Fibroblast of lung (primary cell): ENCODE results near the gene CFAP58. TPM values are rescaled to one million over a fixed set of nuclear protein-coding genes. Genes with fewer than 3 reads are reported as not detected.

Source experiments
- DNase-seq, 2 donors: peaks; one replicate each; pipeline versions ENCODE4 v3.0.0 to v3.0.0-alpha.2; 2010; ENCODE audit warnings: low read depth in 2 of 2
- H2AFZ ChIP-seq: 2 replicates; pipeline ENCODE4 v1.5.1; 2012; ENCODE audit warnings: low read length, control low read depth, inconsistent platforms
- H3K27ac ChIP-seq: 2 replicates; pipeline ENCODE4 v1.5.1; 2011; ENCODE audit warnings: low read length, control low read depth; ENCODE audit not compliant: insufficient read depth
- H3K27me3 ChIP-seq: 2 replicates; pipeline ENCODE4 v1.5.1; 2011; ENCODE audit warnings: mild to moderate bottlenecking, low read length; ENCODE audit not compliant: control insufficient read depth, insufficient read depth
- H3K36me3 ChIP-seq: 2 replicates; pipeline ENCODE4 v1.5.1; 2011; ENCODE audit warnings: low read length; ENCODE audit not compliant: control insufficient read depth, insufficient read depth
- H3K4me1 ChIP-seq: 2 replicates; pipeline ENCODE4 v1.5.1; 2011; ENCODE audit warnings: low read length; ENCODE audit not compliant: control insufficient read depth, insufficient read depth; ENCODE audit errors: extremely low read depth
- H3K4me2 ChIP-seq: 2 replicates; pipeline ENCODE4 v1.5.1; 2011; ENCODE audit warnings: low read length, control low read depth; ENCODE audit not compliant: insufficient read depth; ENCODE audit errors: extremely low read depth
- H3K4me3 ChIP-seq, 4 experiments: fragments of 200-600 bp in 1 of 4; sonication (generic) in 1 of 4; replicated peaks in 1 of 4; 2 replicates each; pipeline ENCODE4 v1.5.1; 2011 to 2016; ENCODE audit warnings: low read length in 4 of 4, low read depth in 3 of 4, mild to moderate bottlenecking in 3 of 4, control low read depth in 2 of 4, inconsistent platforms in 1 of 4, mixed read lengths in 1 of 4; ENCODE audit not compliant: insufficient read depth in 1 of 4; ENCODE audit errors: control extremely low read depth in 1 of 4
- H3K79me2 ChIP-seq: 2 replicates; pipeline ENCODE4 v1.5.1; 2012; ENCODE audit warnings: mild to moderate bottlenecking, low read length, inconsistent platforms; ENCODE audit not compliant: control insufficient read depth, insufficient read depth
- H3K9ac ChIP-seq: 2 replicates; pipeline ENCODE4 v1.5.1; 2011; ENCODE audit warnings: mild to moderate bottlenecking, low read length, control low read depth; ENCODE audit not compliant: insufficient read depth
- H3K9me3 ChIP-seq: 2 replicates; pipeline ENCODE4 v1.5.1; 2012; ENCODE audit warnings: low read depth, low read length; ENCODE audit not compliant: control insufficient read depth, insufficient read depth
- H4K20me1 ChIP-seq: 2 replicates; pipeline ENCODE4 v1.5.1; 2011; ENCODE audit warnings: low read length; ENCODE audit not compliant: control insufficient read depth, insufficient read depth; ENCODE audit errors: extremely low read depth
- CTCF ChIP-seq, 2 donors: IDR thresholded peaks in 1 of 2; conservative IDR thresholded peaks in 1 of 2; 1 replicate in 1 of 2; 2 replicates in 1 of 2; pipeline ENCODE4 v1.5.1; 2011 to 2012; ENCODE audit warnings: low read length in 2 of 2, control low read depth in 1 of 2, inconsistent platforms in 1 of 2, low read depth in 1 of 2, mild to moderate bottlenecking in 1 of 2
- EZH2 ChIP-seq: IDR thresholded peaks from 2 replicates; pipeline ENCODE4 v1.5.1; 2012; ENCODE audit warnings: low read length, control low read depth, mild to moderate bottlenecking; ENCODE audit errors: missing control alignments
- polyA plus RNA-seq, 2 donors: library from polyadenylated mRNA; depleted of rRNA in 1 of 2; stranded (reverse) in 1 of 2; unstranded in 1 of 2; fragments of >200 nt; gene quantifications; 2 replicates each; pipeline ENCODE4 v1.2.1, GENCODE V29; 2011 to 2012; ENCODE audit warnings: missing spikeins in 1 of 2
- total RNA-seq: library from RNA; depleted of rRNA; stranded (reverse); fragments of >200 nt; gene quantifications from 2 replicates; pipeline ENCODE4 v1.2.1, GENCODE V29; 2014

CFAP58 gene
- total and polyA plus RNA-seq, 2 donors (not counting 1 experiment from before 2014, with no cell fraction given) = 0.33 to 0.42 TPM

- no peaks in the 10 kb centered on the region for H3K36me3 ChIP-seq
- H3K4me1 ChIP-seq = peaks cover 18% of the 10 kb centered on the region
- peaks cover 31% of the 10 kb centered on the region for H3K79me2 ChIP-seq
- no peak overlapping the region for H3K9ac ChIP-seq
- no peaks in the 10 kb centered on the region for H3K27me3 ChIP-seq
- peak overlapping the region in 1 of 4 experiments; percentile 93 for H3K4me3 ChIP-seq
- no peak for DNase-seq
- no peak overlapping the region for H2AFZ ChIP-seq
- TF ChIP-seq EZH2 (no peak), CTCF (conservative IDR thresholded peaks at IDR 0.05 in 1 of 2, IDR thresholded peaks at IDR 0.05 in 1 of 2; ENCODE audit: low read depth in 1 of 2, low read length in 2 of 2) (no peak)
- H4K20me1 ChIP-seq = no peaks in the 10 kb centered on the region
- H3K27ac ChIP-seq = peak overlapping the region; percentile 99
- H3K4me2 ChIP-seq = peak overlapping the region; percentile 97
- no peaks in the 10 kb centered on the region for H3K9me3 ChIP-seq
Measured at GRCh38 chr10:104340111-104340526, 13.5 kb upstream of the CFAP58 start.

- DNase-seq = no peak
- Histone ChIP-seq H3K79me2 (peaks cover 25% of the 10 kb centered on the region), H3K4me2 (no peak overlapping the region), H3K36me3 (no peaks in the 10 kb centered on the region), H4K20me1 (no peaks in the 10 kb centered on the region), H2AFZ (no peak overlapping the region), H3K4me3 (no peak overlapping the region), H3K27ac (no peak overlapping the region), H3K9ac (no peak overlapping the region), H3K4me1 (peaks cover 18% of the 10 kb centered on the region), H3K9me3 (no peaks in the 10 kb centered on the region), H3K27me3 (no peaks in the 10 kb centered on the region)
- no peak for TF ChIP-seq EZH2
- TF ChIP-seq CTCF (conservative IDR thresholded peaks at IDR 0.05 in 1 of 2, IDR thresholded peaks at IDR 0.05 in 1 of 2; ENCODE audit: low read depth in 1 of 2, low read length in 2 of 2) = no peak
Measured at GRCh38 chr10:104340641-104341040, 13.0 kb upstream of the CFAP58 start.

- TF ChIP-seq CTCF (conservative IDR thresholded peaks at IDR 0.05 in 1 of 2, IDR thresholded peaks at IDR 0.05 in 1 of 2; ENCODE audit: low read depth in 1 of 2, low read length in 2 of 2) (no peak), EZH2 (no peak)
- no peak overlapping the region for H3K9ac ChIP-seq
- no peak overlapping the region for H3K4me3 ChIP-seq
- no peaks in the 10 kb centered on the region for H3K36me3 ChIP-seq
- H3K27ac ChIP-seq = no peak overlapping the region
- peaks cover 14% of the 10 kb centered on the region for H3K4me1 ChIP-seq
- H3K9me3 ChIP-seq = no peaks in the 10 kb centered on the region
- peak; percentile 61 to 80 for DNase-seq
- H3K4me2 ChIP-seq = no peak overlapping the region
- no peaks in the 10 kb centered on the region for H3K27me3 ChIP-seq
- H3K79me2 ChIP-seq = peaks cover 2% of the 10 kb centered on the region
- no peaks in the 10 kb centered on the region for H4K20me1 ChIP-seq
- no peak overlapping the region for H2AFZ ChIP-seq
Measured at GRCh38 chr10:104342941-104343411, 10.7 kb upstream of the CFAP58 start.
